ENCODE data around the gene RPS3A. TPM values are rescaled to one million over a fixed set of nuclear protein-coding genes. Genes with fewer than 3 reads are reported as not detected.

The RPS3A gene
- total RNA-seq, 1 experiment from 2014 or later: 2,661 TPM

GRCh38 chr4:151152028-151152427 lies 52.6 kb downstream of the RPS3A start:
- H3K27ac Mint-ChIP-seq (ENCODE audit: low read depth, unreplicated experiment): no peak overlapping the region
- DNase-seq (ENCODE audit: unreplicated experiment): no peak
- intact Hi-C loops (cut with micrococcal nuclease): no loop called here
- H3K9me3 Mint-ChIP-seq (ENCODE audit: unreplicated experiment): no peaks in the 10 kb centered on the region
- no peaks in the 10 kb centered on the region for H3K27me3 Mint-ChIP-seq (ENCODE audit: insufficient read depth, unreplicated experiment)
- H3K4me1 Mint-ChIP-seq (ENCODE audit: insufficient read depth, unreplicated experiment): no peaks in the 10 kb centered on the region
- TF ChIP-seq CTCF (IDR thresholded peaks at IDR 0.05; ENCODE audit: unreplicated experiment): no peak
- H3K4me3 Mint-ChIP-seq (ENCODE audit: unreplicated experiment): no peak overlapping the region
- peaks cover 50% of the 10 kb centered on the region for H3K36me3 Mint-ChIP-seq (ENCODE audit: insufficient read depth, unreplicated experiment)
- ChIA-PET CTCF (no interaction called here), POLR2A (no interaction called here)
- no TSS peak for BruUV-seq (replicated peaks)

GRCh38 chr4:151153585-151153984 lies 54.2 kb downstream of the RPS3A start:
- POLR2A ChIA-PET: interaction anchor here (1.2 kb wide), 1 partner anchor 9 kb away, joined by 3 read pairs; no protein-coding TSS in a partner anchor
- DNase-seq (ENCODE audit: unreplicated experiment): no peak
- no peak overlapping the region for H3K27ac Mint-ChIP-seq (ENCODE audit: low read depth, unreplicated experiment)

More at GRCh38 chr4:151153585-151153984, 54.2 kb downstream of the RPS3A start:
- H3K4me1 Mint-ChIP-seq (ENCODE audit: insufficient read depth, unreplicated experiment): no peaks in the 10 kb centered on the region
- no peak for TF ChIP-seq CTCF (IDR thresholded peaks at IDR 0.05; ENCODE audit: unreplicated experiment)
- intact Hi-C loops (cut with micrococcal nuclease): no loop called here
- no peak overlapping the region for H3K4me3 Mint-ChIP-seq (ENCODE audit: unreplicated experiment)
- BruUV-seq (replicated peaks): no TSS peak
- H3K27me3 Mint-ChIP-seq (ENCODE audit: insufficient read depth, unreplicated experiment): no peaks in the 10 kb centered on the region
- no peaks in the 10 kb centered on the region for H3K9me3 Mint-ChIP-seq (ENCODE audit: unreplicated experiment)
- peaks cover 36% of the 10 kb centered on the region for H3K36me3 Mint-ChIP-seq (ENCODE audit: insufficient read depth, unreplicated experiment)
- CTCF ChIA-PET: no interaction called here

Other genes starting within 250 kb of the RPS3A start
- 64.5 and 65.1 TPM in 2 replicates for gene LRBA, start 84.3 kb upstream of the RPS3A start, total RNA-seq (2022)
- not detected in 2 replicates for gene PRSS48, start 177.5 kb downstream of the RPS3A start, total RNA-seq (2022)
- 42.8 and 51.3 TPM in 2 replicates for gene SH3D19, start 226.0 kb downstream of the RPS3A start, total RNA-seq (2022)

All from MCF 10A (cell line).